ENCODE data around the gene HNRNPA1.

- TF ChIP-seq CTCF (IDR thresholded peaks at IDR 0.05): no peak
- no peak for TF ChIP-seq POLR2A (IDR thresholded peaks at IDR 0.05)
These were observed 40.8 kb downstream of the HNRNPA1 start for GRCh38 chr12:54321363-54321762.
